HepG2 (cell line): Measurements from ENCODE around the gene C1R. TPM values are rescaled to one million over a fixed set of nuclear protein-coding genes. Genes with fewer than 3 reads are reported as not detected.

Experiments
- AGO1 ChIP-seq: fragments of 200-400 bp; formaldehyde crosslinking; IDR thresholded peaks from 2 replicates; pipeline ENCODE4 v1.6.1; 2017; ENCODE audit warnings: mild to moderate bottlenecking, low read depth, low read length, moderate library complexity; ENCODE audit not compliant: poor library complexity, severe bottlenecking
- CEBPG ChIP-seq: IDR thresholded peaks from 2 replicates; pipeline ENCODE4 v1.6.1; 2016
- CHD4 ChIP-seq: fragments of 200-600 bp; sonication (generic); IDR thresholded peaks from 2 replicates; pipeline ENCODE4 v1.7.0; 2017; ENCODE audit warnings: mild to moderate bottlenecking, low read length, borderline replicate concordance
- FOXO1 ChIP-seq: sonication (generic); formaldehyde crosslinking; IDR thresholded peaks from 2 replicates; pipeline ENCODE4 v1.4.0; 2020; ENCODE audit warnings: missing genetic modification reagents
- HDAC1 ChIP-seq: sonication (generic); formaldehyde crosslinking; IDR thresholded peaks from 2 replicates; pipeline ENCODE4 v1.5.1; 2020; ENCODE audit warnings: mild to moderate bottlenecking, missing genetic modification reagents
- HIC2 ChIP-seq: sonication (generic); formaldehyde crosslinking; IDR thresholded peaks from 2 replicates; pipeline ENCODE4 v1.9.0; 2022; ENCODE audit warnings: low read depth, missing genetic modification reagents
- MAFG ChIP-seq: sonication (generic); formaldehyde crosslinking; IDR thresholded peaks from 2 replicates; pipeline ENCODE4 v1.5.1; 2020; ENCODE audit warnings: mild to moderate bottlenecking, missing genetic modification reagents
- PCBP1 ChIP-seq: fragments of 200-400 bp; formaldehyde crosslinking; IDR thresholded peaks from 2 replicates; pipeline ENCODE4 v1.6.1; 2017; ENCODE audit warnings: mild to moderate bottlenecking, low read depth, low read length, borderline replicate concordance
- PHF5A ChIP-seq: IDR thresholded peaks from one replicate; pipeline ENCODE4 v1.6.1; 2018; ENCODE audit warnings: low read depth, missing genetic modification reagents; ENCODE audit not compliant: unreplicated experiment
- POLR2A ChIP-seq, 2 experiments: IDR thresholded peaks; 2 replicates each; pipeline ENCODE4 v1.6.1; 2011; ENCODE audit warnings: low read depth in 2 of 2, low read length in 2 of 2, mild to moderate bottlenecking in 1 of 2, moderate library complexity in 1 of 2; ENCODE audit not compliant: insufficient read depth in 1 of 2
- POLR2G ChIP-seq: fragments of 200-400 bp; formaldehyde crosslinking; IDR thresholded peaks from 2 replicates; pipeline ENCODE4 v1.6.1; 2018; ENCODE audit warnings: mild to moderate bottlenecking, low read depth, low read length, moderate library complexity
- RARA ChIP-seq: IDR thresholded peaks from 2 replicates; pipeline ENCODE4 v1.6.1; 2016; ENCODE audit warnings: missing genetic modification reagents, missing compliant biosample characterization
- RBM22 ChIP-seq: fragments of 200-400 bp; formaldehyde crosslinking; optimal IDR thresholded peaks from 2 replicates; pipeline ENCODE3; 2017; ENCODE audit warnings: mild to moderate bottlenecking, low read length, moderate library complexity
- RORA ChIP-seq: sonication (generic); formaldehyde crosslinking; IDR thresholded peaks from 2 replicates; pipeline ENCODE4 v1.5.0; 2020; ENCODE audit warnings: mild to moderate bottlenecking, missing genetic modification reagents, moderate library complexity
- SNAI1 ChIP-seq: sonication (generic); formaldehyde crosslinking; IDR thresholded peaks from 2 replicates; pipeline ENCODE4 v1.5.0; 2020; ENCODE audit warnings: mild to moderate bottlenecking, missing genetic modification reagents, borderline replicate concordance
- ZNF24 ChIP-seq: fragments of 450-650 bp; IDR thresholded peaks from 2 replicates; pipeline ENCODE4 v1.6.1; 2017; ENCODE audit warnings: antibody characterized with exemption, mild to moderate bottlenecking
- ZNF275 ChIP-seq: sonication (generic); formaldehyde crosslinking; IDR thresholded peaks from 2 replicates; pipeline ENCODE4 v1.8.0; 2022; ENCODE audit warnings: missing genetic modification reagents, mild to moderate bottlenecking, inconsistent platforms, borderline replicate concordance
- ZNF451 ChIP-seq: sonication (generic); formaldehyde crosslinking; IDR thresholded peaks from 2 replicates; pipeline ENCODE4 v1.5.0; 2020; ENCODE audit warnings: mild to moderate bottlenecking, missing genetic modification reagents
- polyA plus RNA-seq, 8 experiments: library from polyadenylated mRNA; depleted of rRNA in 3 of 8; stranded (reverse) in 7 of 8; unstranded in 1 of 8; fragments of >200 nt; fragmentation: Illumina TruSeq in 4 of 8; extraction: Trizol in 4 of 8; gene quantifications; 2 replicates each; pipeline versions ENCODE4 v1.2.1 to v1.2.3, GENCODE V29; 2011 to 2016; ENCODE audit warnings: low read depth in 4 of 8, missing spikeins in 1 of 8, mixed read lengths in 1 of 8; ENCODE audit not compliant: insufficient read depth in 1 of 8
- total RNA-seq, 5 experiments: library from RNA; depleted of rRNA; stranded (reverse); fragments of >200 nt; fragmentation: Illumina TruSeq; extraction: Trizol; gene quantifications; 2 replicates each; pipeline ENCODE4 v1.2.3, GENCODE V29; 2016; ENCODE audit warnings: low read depth in 1 of 5
- TF ChIP-seq, protein P1 (sequence below): sonication (generic); formaldehyde crosslinking; IDR thresholded peaks from 2 replicates; pipeline ENCODE4 v1.5.1; 2020; ENCODE audit warnings: missing genetic modification reagents, mild to moderate bottlenecking, borderline replicate concordance
- TF ChIP-seq, protein P2 (sequence below): sonication (generic); formaldehyde crosslinking; IDR thresholded peaks from 2 replicates; pipeline ENCODE4 v1.4.0; 2020; ENCODE audit warnings: missing genetic modification reagents
- TF ChIP-seq, protein P3 (sequence below): sonication (generic); formaldehyde crosslinking; IDR thresholded peaks from 2 replicates; pipeline ENCODE4 v1.9.0; 2021; ENCODE audit warnings: missing genetic modification reagents, mild to moderate bottlenecking, borderline replicate concordance

C1R gene
- total and polyA plus RNA-seq, 2 of the 13 experiments (the other 11 are each of a cell fraction or from before 2014, with no cell fraction given) = 3.5 to 6.5 TPM

- TF ChIP-seq, protein P1, sequence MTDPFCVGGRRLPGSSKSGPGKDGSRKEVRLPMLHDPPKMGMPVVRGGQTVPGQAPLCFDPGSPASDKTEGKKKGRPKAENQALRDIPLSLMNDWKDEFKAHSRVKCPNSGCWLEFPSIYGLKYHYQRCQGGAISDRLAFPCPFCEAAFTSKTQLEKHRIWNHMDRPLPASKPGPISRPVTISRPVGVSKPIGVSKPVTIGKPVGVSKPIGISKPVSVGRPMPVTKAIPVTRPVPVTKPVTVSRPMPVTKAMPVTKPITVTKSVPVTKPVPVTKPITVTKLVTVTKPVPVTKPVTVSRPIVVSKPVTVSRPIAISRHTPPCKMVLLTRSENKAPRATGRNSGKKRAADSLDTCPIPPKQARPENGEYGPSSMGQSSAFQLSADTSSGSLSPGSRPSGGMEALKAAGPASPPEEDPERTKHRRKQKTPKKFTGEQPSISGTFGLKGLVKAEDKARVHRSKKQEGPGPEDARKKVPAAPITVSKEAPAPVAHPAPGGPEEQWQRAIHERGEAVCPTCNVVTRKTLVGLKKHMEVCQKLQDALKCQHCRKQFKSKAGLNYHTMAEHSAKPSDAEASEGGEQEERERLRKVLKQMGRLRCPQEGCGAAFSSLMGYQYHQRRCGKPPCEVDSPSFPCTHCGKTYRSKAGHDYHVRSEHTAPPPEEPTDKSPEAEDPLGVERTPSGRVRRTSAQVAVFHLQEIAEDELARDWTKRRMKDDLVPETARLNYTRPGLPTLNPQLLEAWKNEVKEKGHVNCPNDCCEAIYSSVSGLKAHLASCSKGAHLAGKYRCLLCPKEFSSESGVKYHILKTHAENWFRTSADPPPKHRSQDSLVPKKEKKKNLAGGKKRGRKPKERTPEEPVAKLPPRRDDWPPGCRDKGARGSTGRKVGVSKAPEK (CRISPR knock-in tag) = no peak
- TF ChIP-seq POLR2A (IDR thresholded peaks at IDR 0.05; ENCODE audit: insufficient read depth in 1 of 2, low read depth in 2 of 2, low read length in 2 of 2) (0 out of 4 replicates have a peak, but pooled peaks of 1 of the 2 experiments have one; percentile 9), ZNF275 (CRISPR knock-in tag) (no peak), RORA (CRISPR knock-in tag) (no peak), FOXO1 (CRISPR knock-in tag) (no peak), AGO1 (peak; percentile 17), SNAI1 (CRISPR knock-in tag) (no peak), RBM22 (peak; percentile 15), CEBPG (CRISPR knock-in tag) (peak; percentile 67), ZNF24 (no peak), ZNF451 (no peak), HDAC1 (CRISPR knock-in tag) (no peak), PCBP1 (no peak), POLR2G (peak; percentile 45), CHD4 (no peak), HIC2 (CRISPR knock-in tag) (no peak), MAFG (no peak), RARA (CRISPR knock-in tag) (peak; percentile 19; the same call in 1 of the 2 replicates), PHF5A (CRISPR knock-in tag) (no peak)
- TF ChIP-seq, protein P2, sequence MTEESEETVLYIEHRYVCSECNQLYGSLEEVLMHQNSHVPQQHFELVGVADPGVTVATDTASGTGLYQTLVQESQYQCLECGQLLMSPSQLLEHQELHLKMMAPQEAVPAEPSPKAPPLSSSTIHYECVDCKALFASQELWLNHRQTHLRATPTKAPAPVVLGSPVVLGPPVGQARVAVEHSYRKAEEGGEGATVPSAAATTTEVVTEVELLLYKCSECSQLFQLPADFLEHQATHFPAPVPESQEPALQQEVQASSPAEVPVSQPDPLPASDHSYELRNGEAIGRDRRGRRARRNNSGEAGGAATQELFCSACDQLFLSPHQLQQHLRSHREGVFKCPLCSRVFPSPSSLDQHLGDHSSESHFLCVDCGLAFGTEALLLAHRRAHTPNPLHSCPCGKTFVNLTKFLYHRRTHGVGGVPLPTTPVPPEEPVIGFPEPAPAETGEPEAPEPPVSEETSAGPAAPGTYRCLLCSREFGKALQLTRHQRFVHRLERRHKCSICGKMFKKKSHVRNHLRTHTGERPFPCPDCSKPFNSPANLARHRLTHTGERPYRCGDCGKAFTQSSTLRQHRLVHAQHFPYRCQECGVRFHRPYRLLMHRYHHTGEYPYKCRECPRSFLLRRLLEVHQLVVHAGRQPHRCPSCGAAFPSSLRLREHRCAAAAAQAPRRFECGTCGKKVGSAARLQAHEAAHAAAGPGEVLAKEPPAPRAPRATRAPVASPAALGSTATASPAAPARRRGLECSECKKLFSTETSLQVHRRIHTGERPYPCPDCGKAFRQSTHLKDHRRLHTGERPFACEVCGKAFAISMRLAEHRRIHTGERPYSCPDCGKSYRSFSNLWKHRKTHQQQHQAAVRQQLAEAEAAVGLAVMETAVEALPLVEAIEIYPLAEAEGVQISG (CRISPR knock-in tag) = no peak
- TF ChIP-seq, protein P3, sequence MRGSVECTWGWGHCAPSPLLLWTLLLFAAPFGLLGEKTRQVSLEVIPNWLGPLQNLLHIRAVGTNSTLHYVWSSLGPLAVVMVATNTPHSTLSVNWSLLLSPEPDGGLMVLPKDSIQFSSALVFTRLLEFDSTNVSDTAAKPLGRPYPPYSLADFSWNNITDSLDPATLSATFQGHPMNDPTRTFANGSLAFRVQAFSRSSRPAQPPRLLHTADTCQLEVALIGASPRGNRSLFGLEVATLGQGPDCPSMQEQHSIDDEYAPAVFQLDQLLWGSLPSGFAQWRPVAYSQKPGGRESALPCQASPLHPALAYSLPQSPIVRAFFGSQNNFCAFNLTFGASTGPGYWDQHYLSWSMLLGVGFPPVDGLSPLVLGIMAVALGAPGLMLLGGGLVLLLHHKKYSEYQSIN (CRISPR knock-in tag) = no peak
These were observed 1.6 kb upstream of the C1R start (continued) for GRCh38 chr12:7093892-7094291.
